Neural cell (in vitro differentiated cells): ENCODE results near the gene MEGF6. TPM values are rescaled to one million over a fixed set of nuclear protein-coding genes. Genes with fewer than 3 reads are reported as not detected.

Experiments
- H2AFZ ChIP-seq: fragments of 200-600, 300-800 bp; sonication (generic), shearing (Covaris generic); 2 replicates; pipeline ENCODE4 v1.6.0; 2014; ENCODE audit warnings: low read depth, mild to moderate bottlenecking, antibody characterized with exemption, low read length, moderate library complexity
- H3F3A ChIP-seq: fragments of 200-600 bp; shearing (Covaris generic); 2 replicates; pipeline ENCODE4 v1.6.1; 2016; ENCODE audit warnings: mild to moderate bottlenecking, moderate library complexity, mixed read lengths, antibody characterized with exemption, low read length; ENCODE audit not compliant: insufficient read depth, poor library complexity, severe bottlenecking
- H3K27ac ChIP-seq: fragments of 200-600, 300-800 bp; sonication (generic), shearing (Covaris generic); 2 replicates; pipeline ENCODE4 v1.5.1; 2014; ENCODE audit warnings: mild to moderate bottlenecking, low read length, moderate library complexity
- H3K27me3 ChIP-seq: fragments of 300-800, 200-600 bp; sonication (generic), shearing (Covaris generic); 2 replicates; pipeline ENCODE4 v1.6.0; 2014; ENCODE audit warnings: mild to moderate bottlenecking, low read depth, low read length, moderate library complexity; ENCODE audit not compliant: insufficient read depth
- H3K36me3 ChIP-seq: fragments of 300-800, 200-600 bp; sonication (generic), shearing (Covaris generic); 2 replicates; pipeline ENCODE4 v1.5.1; 2014; ENCODE audit warnings: mild to moderate bottlenecking, antibody characterized with exemption, low read length, moderate library complexity; ENCODE audit not compliant: insufficient read depth
- H3K4me2 ChIP-seq: fragments of 300-800, 200-600 bp; sonication (generic), shearing (Covaris generic); 2 replicates; pipeline ENCODE4 v1.6.0; 2014; ENCODE audit warnings: mild to moderate bottlenecking, low read length
- H3K4me3 ChIP-seq: fragments of 300-800, 200-600 bp; sonication (generic), shearing (Covaris generic); 2 replicates; pipeline ENCODE4 v1.5.1; 2014; ENCODE audit warnings: mild to moderate bottlenecking, low read length, moderate library complexity
- H3K79me2 ChIP-seq: fragments of 200-600 bp; shearing (Covaris generic); replicated peaks from 2 replicates; pipeline ENCODE4 v1.6.0; 2014; ENCODE audit warnings: mild to moderate bottlenecking, low read length, moderate library complexity; ENCODE audit not compliant: insufficient read depth
- H3K9ac ChIP-seq: fragments of 300-800, 200-600 bp; sonication (generic), shearing (Covaris generic); 2 replicates; pipeline ENCODE4 v1.6.1; 2016; ENCODE audit warnings: mild to moderate bottlenecking, low read length, mixed read lengths
- H3K9me2 ChIP-seq: fragments of 200-600 bp; shearing (Covaris generic); 2 replicates; pipeline ENCODE4 v1.6.1; 2016; ENCODE audit warnings: mild to moderate bottlenecking, low read length, mixed read lengths; ENCODE audit not compliant: insufficient read depth
- H3K9me3 ChIP-seq: fragments of 200-600, 300-800 bp; sonication (generic), shearing (Covaris generic); 2 replicates; pipeline ENCODE4 v1.6.1; 2016; ENCODE audit warnings: mild to moderate bottlenecking, mixed run types, low read length, moderate library complexity, mixed read lengths
- H4K20me1 ChIP-seq: fragments of 200-600 bp; shearing (Covaris generic); 2 replicates; pipeline ENCODE4 v1.6.1; 2016; ENCODE audit warnings: mild to moderate bottlenecking, mixed run types; ENCODE audit not compliant: insufficient read depth
- CTCF ChIP-seq: fragments of 450-650 bp; IDR thresholded peaks from 2 replicates; pipeline ENCODE4 v1.5.1; 2014; ENCODE audit warnings: antibody characterized with exemption, mild to moderate bottlenecking, moderate library complexity; ENCODE audit not compliant: poor library complexity, severe bottlenecking
- EP300 ChIP-seq: fragments of 450-650 bp; conservative IDR thresholded peaks from 2 replicates; pipeline ENCODE4 v1.6.1; 2014; ENCODE audit warnings: antibody characterized with exemption, mild to moderate bottlenecking, moderate library complexity; ENCODE audit not compliant: poor library complexity, severe bottlenecking
- EZH2 ChIP-seq: fragments of 200-600, 300-800 bp; shearing (Covaris generic), sonication (generic); IDR thresholded peaks from 2 replicates; pipeline ENCODE4 v1.6.1; 2014; ENCODE audit warnings: antibody characterized with exemption, low read length, borderline replicate concordance, mild to moderate bottlenecking; ENCODE audit not compliant: insufficient read depth, poor library complexity, severe bottlenecking
- MXI1 ChIP-seq: fragments of 450-650 bp; conservative IDR thresholded peaks from 2 replicates; pipeline ENCODE4 v1.6.1; 2014; ENCODE audit warnings: antibody characterized with exemption, mild to moderate bottlenecking; ENCODE audit not compliant: poor library complexity, severe bottlenecking
- POLR2AphosphoS5 ChIP-seq: IDR thresholded peaks from 2 replicates; pipeline ENCODE4 v1.6.1; 2012
- RAD21 ChIP-seq: fragments of 450-650 bp; conservative IDR thresholded peaks from 2 replicates; pipeline ENCODE4 v1.6.1; 2014; ENCODE audit warnings: antibody characterized with exemption, mild to moderate bottlenecking, moderate library complexity
- REST ChIP-seq: IDR thresholded peaks from 2 replicates; pipeline ENCODE4 v1.6.1; 2012; ENCODE audit warnings: borderline replicate concordance
- SMC3 ChIP-seq: fragments of 450-650 bp; conservative IDR thresholded peaks from 2 replicates; pipeline ENCODE4 v1.6.1; 2014; ENCODE audit warnings: antibody characterized with exemption, mild to moderate bottlenecking, moderate library complexity; ENCODE audit not compliant: poor library complexity
- TAF1 ChIP-seq: IDR thresholded peaks from 2 replicates; pipeline ENCODE4 v1.6.1; 2012; ENCODE audit warnings: low read depth
- polyA plus RNA-seq: library from polyadenylated mRNA; depleted of rRNA; stranded (reverse); fragments of >200 nt; gene quantifications from 2 replicates; pipeline ENCODE4 v1.2.3, GENCODE V29; 2014

MEGF6 gene
- polyA plus RNA-seq, 1 donor from 2014 or later = 6.0 TPM

GRCh38 chr1:3456449-3456963, 154.8 kb downstream of the MEGF6 start:
- Histone ChIP-seq H3K4me2 (no peak overlapping the region), H3F3A (no peaks in the 10 kb centered on the region), H3K4me3 (no peak overlapping the region), H3K9me2 (no peaks in the 10 kb centered on the region), H3K9ac (no peak overlapping the region), H3K27me3 (peaks cover 5% of the 10 kb centered on the region), H2AFZ (no peak overlapping the region), H4K20me1 (no peaks in the 10 kb centered on the region), H3K9me3 (no peaks in the 10 kb centered on the region), H3K79me2 (no peaks in the 10 kb centered on the region), H3K36me3 (no peaks in the 10 kb centered on the region), H3K27ac (no peak overlapping the region)
- no peak for TF ChIP-seq MXI1
- TF ChIP-seq RAD21 = no peak
- no peak for TF ChIP-seq SMC3

- Histone ChIP-seq H4K20me1 (no peaks in the 10 kb centered on the region), H3K9me2 (no peaks in the 10 kb centered on the region), H3K79me2 (no peaks in the 10 kb centered on the region), H3K27me3 (peaks cover 5% of the 10 kb centered on the region), H3K9ac (no peak overlapping the region), H3F3A (no peaks in the 10 kb centered on the region), H2AFZ (no peak overlapping the region), H3K4me3 (no peak overlapping the region), H3K4me2 (no peak overlapping the region), H3K27ac (no peak overlapping the region), H3K9me3 (no peaks in the 10 kb centered on the region), H3K36me3 (no peaks in the 10 kb centered on the region)
- TF ChIP-seq SMC3 (no peak), TAF1 (no peak), MXI1 (no peak), POLR2AphosphoS5 (no peak), CTCF (no peak), RAD21 (no peak), REST (no peak), EP300 (no peak), EZH2 (no peak)
Observed at GRCh38 chr1:3455670-3456448, 155.4 kb downstream of the MEGF6 start.
